Heart right ventricle (tissue), 16 donors: ENCODE results near the gene CELSR1. TPM values are rescaled to one million over a fixed set of nuclear protein-coding genes. Genes with fewer than 3 reads are reported as not detected.

Experiments
- ATAC-seq, 8 donors: fragments of 200-7000 bp; cut with Tn5 transposase; one replicate each; pipeline ENCODE4 v1.9.1; 2020; ENCODE audit warnings: mild to moderate bottlenecking in 8 of 8, moderate library complexity in 8 of 8, moderate number of reproducible peaks in 1 of 8
- DNase-seq, 2 donors: peaks; one replicate each; pipeline ENCODE4 v3.0.0-alpha.2; 2020
- H3K27ac ChIP-seq, 10 donors: fragments of 200-600 bp; sonication (generic) in 2 of 10; one replicate each; pipeline versions ENCODE4 v1.5.0 to v1.8.0; 2020 to 2022; ENCODE audit warnings: mild to moderate bottlenecking in 3 of 10
- H3K27me3 ChIP-seq, 7 donors: fragments of 200-600 bp; one replicate each; pipeline ENCODE4 v1.8.0; 2021 to 2022; ENCODE audit warnings: mild to moderate bottlenecking in 2 of 7
- H3K36me3 ChIP-seq, 9 donors: fragments of 200-600 bp; sonication (generic) in 1 of 9; one replicate each; pipeline versions ENCODE4 v1.5.0 to v1.8.0; 2020 to 2022; ENCODE audit warnings: mild to moderate bottlenecking in 2 of 9
- H3K4me1 ChIP-seq, 9 donors: fragments of 200-600 bp; sonication (generic) in 1 of 9; one replicate each; pipeline versions ENCODE4 v1.5.0 to v1.8.0; 2020 to 2022; ENCODE audit warnings: mild to moderate bottlenecking in 4 of 9
- H3K4me3 ChIP-seq, 10 donors: fragments of 200-600 bp; sonication (generic) in 2 of 10; one replicate each; pipeline versions ENCODE4 v1.5.0 to v1.8.0; 2020 to 2022; ENCODE audit warnings: mild to moderate bottlenecking in 7 of 10, moderate library complexity in 2 of 10
- H3K9me3 ChIP-seq, 11 donors: fragments of 200-600 bp in 10 of 11; sonication (generic) in 2 of 11; one replicate each; pipeline versions ENCODE4 v1.5.0 to v1.8.0; 2013 to 2022; ENCODE audit warnings: mild to moderate bottlenecking in 2 of 11, control low read depth in 1 of 11, moderate library complexity in 1 of 11
- CTCF ChIP-seq, 9 donors: fragments of 200-600 bp; sonication (generic) in 2 of 9; IDR thresholded peaks; one replicate each; pipeline versions ENCODE4 v1.5.0 to v1.8.0; 2021 to 2022; ENCODE audit warnings: antibody characterized with exemption in 9 of 9, mild to moderate bottlenecking in 5 of 9, moderate library complexity in 1 of 9
- WGBS, 2 donors: extraction: QIAGEN DNeasy Blood & Tissue Kit; methylation state at CpG; one replicate each; pipeline ENCODE4 v1.1.7; 2013; ENCODE audit warnings: inconsistent platforms in 1 of 2; 5-methylcytosine and 5-hydroxymethylcytosine counted together
- intact Hi-C, 10 donors: fragments of 100-400 bp; cut with DNase I; formaldehyde crosslinking; loops; one replicate each; pipeline versions ENCODE4 v1.11.1 to v1.14.2; 2022
- polyA plus RNA-seq, 2 donors: library from polyadenylated mRNA; stranded (reverse); fragments of 200-250 nt; gene quantifications; one replicate each; pipeline ENCODE4 v1.2.3, GENCODE V29; 2013
- total RNA-seq, 10 donors: library from RNA; stranded (reverse); fragmentation: NEBNext Ultra II Directional in 3 of 10; extraction: Animal tissue kit (Norgen Biotek cat#: 25700) in 3 of 10; gene quantifications; one replicate each; pipeline versions ENCODE4 v1.2.1 to v1.2.4, GENCODE V29; 2021 to 2023
- donor health status: Arrhythmogenic right ventricular cardiomyopathy.
- donor health status: ischemic (EF 13 %, LVEDD 7.1; RV severe dilation, severe dysfunction).
- donor health status: healthy with polysubstance abuse.
- donor health status: DM: no; HTN: yes; CAD: no.
- donor health status: DM: no; HTN: no; CAD: no.
- donor health status: ischemic (EF 25% LVEDD 6.9; RV normal size, moderate dysfunction).
- donor health status: ischemic (EF 25% LVEDD 5.7; RV mildly dilated, moderate dysfunction).
- donor health status: healthy.
- donor health status: DM: yes; HTN: yes; CAD: no.
- donor health status: Ischemic cardiomyopathy.
- donor health status: ischemic (EF 35%, LVEDD 5.7; RV mildly dilated, moderate dysfunction).
- donor health status: nonischemic (EF 11% LVEDD 7.7; RV severe dilation, severe dysfunction).
- donor health status: DM: yes; HTN: yes; CAD: no.
- donor health status: PGD.
- donor health status: ischemic (EF 29% LVEDD 5.4; RV normal size, mild dysfunction).
- donor health status: nonischemic (EF 23%, LVEDD 6.1; RV moderate dilation, normal function).

CELSR1 gene
- total and polyA plus RNA-seq, 12 donors: 4.0 to 16.7 (median 11.4) TPM

DNA sequence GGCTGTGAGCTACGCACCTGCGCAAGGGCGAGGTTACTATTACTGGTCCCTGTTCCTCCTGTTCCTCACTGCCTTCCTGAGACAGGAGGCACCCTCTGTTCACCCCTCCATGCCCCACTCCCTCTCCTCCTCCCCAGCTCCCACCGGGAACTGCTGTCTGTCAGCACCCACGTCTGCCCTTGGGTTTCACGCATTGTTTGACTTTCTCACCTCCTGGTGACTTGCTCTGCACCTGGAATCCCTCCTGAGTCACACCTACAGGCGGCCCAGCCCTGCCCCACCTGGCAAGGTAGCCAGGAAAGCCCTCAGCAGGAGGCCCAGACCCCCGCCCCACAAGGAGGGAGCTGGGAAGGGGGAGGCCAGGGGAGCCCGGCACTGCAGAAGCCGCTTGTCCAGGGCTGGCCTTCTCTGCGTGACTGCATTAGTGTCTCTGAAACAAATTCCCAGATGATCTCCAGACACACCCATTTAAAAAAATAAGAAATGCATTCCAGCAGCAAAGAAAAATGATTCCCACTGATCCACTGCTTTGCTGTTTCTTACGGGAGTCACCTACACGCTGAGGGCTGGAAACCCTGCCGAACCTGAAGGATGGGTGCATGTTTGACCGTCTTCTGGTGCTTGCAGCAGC, 86.4 kb downstream of the CELSR1 start:
- TF ChIP-seq CTCF (IDR thresholded peaks at IDR 0.05): no peak
- Histone ChIP-seq H3K27ac (no peak overlapping the region), H3K4me1 (peaks cover 0 to 22% (median 13%) of the 10 kb centered on the region in 9 donors), H3K9me3 (no peaks in the 10 kb centered on the region), H3K36me3 (no peaks in the 10 kb centered on the region), H3K27me3 (peaks cover 0 to 13% (median 0%) of the 10 kb centered on the region in 7 donors), H3K4me3 (no peak overlapping the region)
- ATAC-seq (no peak), DNase-seq (no peak)
- 80 to 81% methylated on average over 15 of the region's 15 CpGs for WGBS, 2 donors
- intact Hi-C loops: no loop called here

- ATAC-seq: no peak
- no peaks in the 10 kb centered on the region for H3K36me3 ChIP-seq
- WGBS, 2 donors: 82 to 83% methylated on average over 16 of the region's 16 CpGs
- no peaks in the 10 kb centered on the region for H3K9me3 ChIP-seq
- no peak overlapping the region for H3K4me3 ChIP-seq
- DNase-seq: no peak
- H3K27ac ChIP-seq: no peak overlapping the region
- H3K4me1 ChIP-seq: peaks cover 0 to 22% (median 13%) of the 10 kb centered on the region in 9 donors
- no peak for TF ChIP-seq CTCF (IDR thresholded peaks at IDR 0.05)
- intact Hi-C loops: no loop called here
- H3K27me3 ChIP-seq: peaks cover 0 to 13% (median 0%) of the 10 kb centered on the region in 7 donors
Measured at GRCh38 chr22:46449974-46450745, 87.3 kb downstream of the CELSR1 start.

GRCh38 chr22:46449116-46449691, 88.2 kb downstream of the CELSR1 start:
- Histone ChIP-seq H3K27ac (no peak overlapping the region), H3K27me3 (peaks cover 0 to 13% (median 0%) of the 10 kb centered on the region in 7 donors), H3K4me3 (no peak overlapping the region), H3K9me3 (no peaks in the 10 kb centered on the region), H3K36me3 (no peaks in the 10 kb centered on the region), H3K4me1 (peaks cover 0 to 22% (median 13%) of the 10 kb centered on the region in 9 donors)
- DNase-seq: no peak
- ATAC-seq: no peak
- intact Hi-C loops: no loop called here
- WGBS, 2 donors: 64 to 93% methylated on average over 2 of the region's 2 CpGs
- TF ChIP-seq CTCF (IDR thresholded peaks at IDR 0.05): no peak

DNA sequence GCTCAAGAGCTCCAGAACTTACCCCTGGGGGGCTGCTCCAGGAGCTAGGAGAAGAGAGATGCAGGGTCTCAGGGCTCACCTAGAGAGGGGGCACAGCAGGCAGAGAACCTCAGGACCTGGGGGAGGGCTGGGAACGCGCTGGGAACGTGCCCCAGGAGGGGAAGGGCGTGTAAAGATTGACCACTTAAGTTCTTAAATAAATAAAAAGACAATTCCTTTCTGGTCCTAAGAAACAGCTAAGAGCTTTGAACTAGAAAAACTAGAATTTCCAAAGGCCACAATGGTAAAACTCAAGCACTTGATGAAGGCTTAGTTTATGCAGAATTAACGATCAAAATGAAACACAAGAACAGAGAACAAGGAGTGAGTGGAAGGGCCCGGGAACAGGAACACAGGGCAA, 89.1 kb downstream of the CELSR1 start:
- TF ChIP-seq CTCF (IDR thresholded peaks at IDR 0.05): no peak
- DNase-seq (no peak), ATAC-seq (no peak)
- peaks cover 0 to 13% (median 0%) of the 10 kb centered on the region in 7 donors for H3K27me3 ChIP-seq
- H3K9me3 ChIP-seq: no peaks in the 10 kb centered on the region
- no peaks in the 10 kb centered on the region for H3K36me3 ChIP-seq
- peaks cover 0 to 21% (median 13%) of the 10 kb centered on the region in 9 donors for H3K4me1 ChIP-seq
- H3K4me3 ChIP-seq: no peak overlapping the region
- intact Hi-C loops: no loop called here
- WGBS, 2 donors: 83 to 88% methylated on average over 6 of the region's 6 CpGs
- no peak overlapping the region for H3K27ac ChIP-seq
